HEK293 (cell line): ENCODE measurements around the gene KLK3.
A peak's percentile ranks its signal among the peaks of the same experiment; 100 is the strongest.

Source experiments
- CTCF ChIA-PET: fragments of 350-600 bp; formaldehyde crosslinking; extraction: SDS; loops from one replicate; lab custom pipeline; 2021; ENCODE audit warnings: antibody characterized with exemption; lab: Yijun Ruan, JAX
- POLR2A ChIA-PET: fragments of 300-600 bp; formaldehyde crosslinking; extraction: SDS; loops from one replicate; lab custom pipeline; 2020; ENCODE audit warnings: antibody characterized with exemption, inconsistent platforms; lab: Yijun Ruan, JAX
- H3K27ac ChIP-seq: fragments of 200-500 bp; sonication (Bioruptor generic); 2 replicates; pipeline ENCODE4 v1.5.1; 2014; ENCODE audit warnings: low read depth, low read length, control low read depth, inconsistent platforms; ENCODE audit errors: extremely low read depth
- H3K36me3 ChIP-seq, 2 experiments: fragments of 200-500 bp in 1 of 2; sonication (Bioruptor generic) in 1 of 2; 1 replicate in 1 of 2; 2 replicates in 1 of 2; pipeline ENCODE4 v1.5.1; 2014 to 2017; ENCODE audit warnings: inconsistent platforms in 2 of 2, low read length in 2 of 2; ENCODE audit not compliant: control insufficient read depth in 2 of 2, insufficient read depth in 1 of 2
- H3K4me1 ChIP-seq: fragments of 200-500 bp; sonication (Bioruptor generic); 2 replicates; pipeline ENCODE4 v1.5.1; 2014; ENCODE audit warnings: mild to moderate bottlenecking, low read length, inconsistent platforms; ENCODE audit not compliant: control insufficient read depth, insufficient read depth
- H3K4me3 ChIP-seq: 2 replicates; pipeline ENCODE4 v1.5.1; 2011; ENCODE audit warnings: low read depth, mild to moderate bottlenecking, control low read depth, low read length, moderate library complexity
- H3K9me3 ChIP-seq: fragments of 200-500 bp; sonication (Bioruptor generic); 2 replicates; pipeline ENCODE4 v1.5.1; 2014; ENCODE audit warnings: low read depth, low read length, inconsistent platforms; ENCODE audit not compliant: control insufficient read depth, insufficient read depth
- GLI2 ChIP-seq: fragments of 450-650 bp; formaldehyde crosslinking; IDR thresholded peaks from 2 replicates; pipeline ENCODE4; 2017; ENCODE audit warnings: missing biosample characterization, missing genetic modification characterization, low read depth, borderline replicate concordance
- GLIS1 ChIP-seq: fragments of 450-650 bp; formaldehyde crosslinking; IDR thresholded peaks from 2 replicates; pipeline ENCODE4 v1.5.1; 2016; ENCODE audit warnings: missing biosample characterization, missing genetic modification characterization
- GLIS2 ChIP-seq: fragments of 450-650 bp; formaldehyde crosslinking; IDR thresholded peaks from 2 replicates; pipeline ENCODE4 v1.5.1; 2016; ENCODE audit warnings: missing biosample characterization, missing genetic modification characterization
- KLF16 ChIP-seq: fragments of 450-650 bp; formaldehyde crosslinking; IDR thresholded peaks from 2 replicates; pipeline ENCODE4 v1.5.1; 2017; ENCODE audit warnings: missing biosample characterization, missing genetic modification characterization
- OVOL3 ChIP-seq: fragments of 450-650 bp; formaldehyde crosslinking; IDR thresholded peaks from 2 replicates; pipeline ENCODE4 v1.5.1; 2016; ENCODE audit warnings: missing biosample characterization, missing genetic modification characterization
- PRDM4 ChIP-seq: fragments of 450-650 bp; formaldehyde crosslinking; IDR thresholded peaks from 2 replicates; pipeline ENCODE4 v1.5.1; 2017; ENCODE audit warnings: missing biosample characterization, missing genetic modification characterization
- REPIN1 ChIP-seq: fragments of 450-650 bp; formaldehyde crosslinking; IDR thresholded peaks from 2 replicates; pipeline ENCODE4 v1.5.1; 2017; ENCODE audit warnings: missing biosample characterization, missing genetic modification characterization, low read depth
- SCRT1 ChIP-seq: fragments of 450-650 bp; formaldehyde crosslinking; IDR thresholded peaks from 2 replicates; pipeline ENCODE4 v1.5.1; 2016; ENCODE audit warnings: missing biosample characterization, missing genetic modification characterization, borderline replicate concordance
- SCRT2 ChIP-seq: fragments of 450-650 bp; formaldehyde crosslinking; IDR thresholded peaks from 2 replicates; pipeline ENCODE4 v1.5.1; 2016; ENCODE audit warnings: missing biosample characterization, missing genetic modification characterization
- TCF7L2 ChIP-seq: IDR thresholded peaks from 2 replicates; pipeline ENCODE4 v1.6.1; 2011; ENCODE audit warnings: low read depth, mild to moderate bottlenecking, inconsistent platforms, low read length, moderate library complexity, borderline replicate concordance
- TSHZ1 ChIP-seq: fragments of 450-650 bp; formaldehyde crosslinking; IDR thresholded peaks from 2 replicates; pipeline ENCODE4 v1.5.1; 2016; ENCODE audit warnings: missing biosample characterization, missing genetic modification characterization, borderline replicate concordance
- ZBTB48 ChIP-seq: fragments of 450-650 bp; formaldehyde crosslinking; IDR thresholded peaks from 2 replicates; pipeline ENCODE4 v1.5.1; 2016; ENCODE audit warnings: missing biosample characterization, missing genetic modification characterization
- ZIC2 ChIP-seq: fragments of 450-650 bp; formaldehyde crosslinking; IDR thresholded peaks from 2 replicates; pipeline ENCODE4 v1.5.1; 2016; ENCODE audit warnings: missing biosample characterization, missing genetic modification characterization
- ZNF169 ChIP-seq: fragments of 450-650 bp; formaldehyde crosslinking; IDR thresholded peaks from 2 replicates; pipeline ENCODE4 v1.5.1; 2016; ENCODE audit warnings: missing biosample characterization, missing genetic modification characterization
- ZNF341 ChIP-seq: fragments of 450-650 bp; formaldehyde crosslinking; IDR thresholded peaks from 2 replicates; pipeline ENCODE4; 2016; ENCODE audit warnings: low read depth, missing biosample characterization, missing genetic modification characterization
- ZNF639 ChIP-seq: fragments of 450-650 bp; formaldehyde crosslinking; IDR thresholded peaks from 2 replicates; pipeline ENCODE4 v1.5.1; 2016; ENCODE audit warnings: missing biosample characterization, missing genetic modification characterization
- ZNF664 ChIP-seq: fragments of 450-650 bp; formaldehyde crosslinking; IDR thresholded peaks from 2 replicates; pipeline ENCODE4 v1.5.1; 2016; ENCODE audit warnings: missing biosample characterization, missing genetic modification characterization
- ZNF670 ChIP-seq: fragments of 450-650 bp; formaldehyde crosslinking; IDR thresholded peaks from 2 replicates; pipeline ENCODE4 v1.5.1; 2016; ENCODE audit warnings: missing biosample characterization, missing genetic modification characterization, low read depth
- ZNF701 ChIP-seq: fragments of 450-650 bp; formaldehyde crosslinking; IDR thresholded peaks from 2 replicates; pipeline ENCODE4 v1.5.1; 2016; ENCODE audit warnings: missing biosample characterization, missing genetic modification characterization
- ZNF704 ChIP-seq: fragments of 450-650 bp; formaldehyde crosslinking; IDR thresholded peaks from 2 replicates; pipeline ENCODE4 v1.5.1; 2016; ENCODE audit warnings: missing biosample characterization, missing genetic modification characterization
- ZNF830 ChIP-seq: fragments of 450-650 bp; IDR thresholded peaks from 2 replicates; pipeline ENCODE4 v1.5.0; 2018; ENCODE audit warnings: missing biosample characterization, missing genetic modification characterization, low read depth, mild to moderate bottlenecking, moderate library complexity
- ZSCAN23 ChIP-seq: fragments of 450-650 bp; formaldehyde crosslinking; IDR thresholded peaks from 2 replicates; pipeline ENCODE4 v1.5.1; 2016; ENCODE audit warnings: missing biosample characterization, missing genetic modification characterization

The KLK3 gene

GRCh38 chr19:50843701-50844221 is 11.0 kb upstream of the KLK3 start:
- TF ChIP-seq ZNF169 (tag by site-specific recombination) (0 out of 2 replicates have a peak, but pooled peaks have one; percentile 45), GLIS1 (tag by site-specific recombination) (peak; percentile 93), OVOL3 (no peak), ZIC2 (tag by site-specific recombination) (peak; percentile 8; the same call in 1 of the 2 replicates), TCF7L2 (peak; percentile 68; the same call in 1 of the 2 replicates)
- H3K9me3 ChIP-seq = no peaks in the 10 kb centered on the region
- peaks cover 15% of the 10 kb centered on the region for H3K4me1 ChIP-seq
- CTCF ChIA-PET = interaction anchor here (0.6 to 2.4 kb wide), 6 partner anchors 11 to 433 kb away, joined by 3 to 13 read pairs (median 4); partner anchors contain the start of gene KLK3
- no peak overlapping the region for H3K27ac ChIP-seq
- POLR2A ChIA-PET = interaction anchor here (0.5 to 3.2 kb wide), 4 partner anchors 11 to 979 kb away, joined by 3 to 19 read pairs (median 8); partner anchors contain the start of gene KLK3
- no peaks in the 10 kb centered on the region for H3K36me3 ChIP-seq
- no peak overlapping the region for H3K4me3 ChIP-seq

GRCh38 chr19:50844296-50844935 is 10.3 kb upstream of the KLK3 start:
- Histone ChIP-seq H3K27ac (no peak overlapping the region), H3K36me3 (no peaks in the 10 kb centered on the region), H3K9me3 (no peaks in the 10 kb centered on the region), H3K4me3 (no peak overlapping the region), H3K4me1 (peaks cover 15% of the 10 kb centered on the region)
- TF ChIP-seq ZNF701 (tag by site-specific recombination) (no peak), ZIC2 (tag by site-specific recombination) (peak; percentile 88), ZNF341 (peak; percentile 90), ZNF670 (tag by site-specific recombination) (no peak), GLIS1 (tag by site-specific recombination) (peak; percentile 97), PRDM4 (tag by site-specific recombination) (peak; percentile 80), ZNF704 (tag by site-specific recombination) (no peak), SCRT2 (tag by site-specific recombination) (peak; percentile 84), SCRT1 (tag by site-specific recombination) (peak; percentile 78)
- ChIA-PET CTCF (interaction anchor here (0.6 to 2.4 kb wide), 4 partner anchors 61 to 380 kb away, joined by 3 to 13 read pairs (median 4); no protein-coding TSS in a partner anchor), POLR2A (interaction anchor here (0.5 to 3.2 kb wide), 3 partner anchors 11 to 68 kb away, joined by 3 to 19 read pairs (median 4); partner anchors contain the start of gene KLK3)

- ChIA-PET POLR2A (no interaction called here), CTCF (no interaction called here)
- Histone ChIP-seq H3K27ac (no peak overlapping the region), H3K36me3 (no peaks in the 10 kb centered on the region), H3K4me3 (no peak overlapping the region), H3K4me1 (no peaks in the 10 kb centered on the region), H3K9me3 (no peaks in the 10 kb centered on the region)
- no peak for TF ChIP-seq GLI2
- no peak for TF ChIP-seq REPIN1 (tag by site-specific recombination)
- TF ChIP-seq TSHZ1 (tag by site-specific recombination) = no peak
- TF ChIP-seq GLIS2 (tag by site-specific recombination) = no peak
- no peak for TF ChIP-seq ZNF639 (tag by site-specific recombination)
- TF ChIP-seq SCRT2 (tag by site-specific recombination) = no peak
- no peak for TF ChIP-seq ZSCAN23
- no peak for TF ChIP-seq ZNF664 (tag by site-specific recombination)
- no peak for TF ChIP-seq ZBTB48
- TF ChIP-seq KLF16 (tag by site-specific recombination) = no peak
- TF ChIP-seq ZNF830 = no peak
These were observed 4.0 kb upstream of the KLK3 start for GRCh38 chr19:50850738-50851137.
